Panc1 (cell line): ENCODE measurements around the gene ABCA7.

Experiments
- POLR2AphosphoS5 ChIP-seq: IDR thresholded peaks from 2 replicates; pipeline ENCODE4 v1.6.1; 2012; ENCODE audit warnings: mild to moderate bottlenecking, low read depth, low read length, moderate library complexity
- SIN3A ChIP-seq: IDR thresholded peaks from 2 replicates; pipeline ENCODE4 v1.6.1; 2012; ENCODE audit warnings: low read depth, mild to moderate bottlenecking, low read length, moderate library complexity, borderline replicate concordance; ENCODE audit not compliant: insufficient read depth
- TF ChIP-seq, protein P1 (sequence below): fragments of 450-650 bp; IDR thresholded peaks from 2 replicates; pipeline ENCODE4 v1.5.1; 2017; ENCODE audit warnings: mild to moderate bottlenecking
- TF ChIP-seq, protein P2 (sequence below), 2 experiments: IDR thresholded peaks; 2 replicates each; pipeline ENCODE4 v1.6.1; 2011 to 2012; ENCODE audit warnings: low read depth in 2 of 2, control low read depth in 1 of 2, low read length in 1 of 2, mild to moderate bottlenecking in 1 of 2, moderate library complexity in 1 of 2; ENCODE audit not compliant: insufficient read depth in 1 of 2

DNA sequence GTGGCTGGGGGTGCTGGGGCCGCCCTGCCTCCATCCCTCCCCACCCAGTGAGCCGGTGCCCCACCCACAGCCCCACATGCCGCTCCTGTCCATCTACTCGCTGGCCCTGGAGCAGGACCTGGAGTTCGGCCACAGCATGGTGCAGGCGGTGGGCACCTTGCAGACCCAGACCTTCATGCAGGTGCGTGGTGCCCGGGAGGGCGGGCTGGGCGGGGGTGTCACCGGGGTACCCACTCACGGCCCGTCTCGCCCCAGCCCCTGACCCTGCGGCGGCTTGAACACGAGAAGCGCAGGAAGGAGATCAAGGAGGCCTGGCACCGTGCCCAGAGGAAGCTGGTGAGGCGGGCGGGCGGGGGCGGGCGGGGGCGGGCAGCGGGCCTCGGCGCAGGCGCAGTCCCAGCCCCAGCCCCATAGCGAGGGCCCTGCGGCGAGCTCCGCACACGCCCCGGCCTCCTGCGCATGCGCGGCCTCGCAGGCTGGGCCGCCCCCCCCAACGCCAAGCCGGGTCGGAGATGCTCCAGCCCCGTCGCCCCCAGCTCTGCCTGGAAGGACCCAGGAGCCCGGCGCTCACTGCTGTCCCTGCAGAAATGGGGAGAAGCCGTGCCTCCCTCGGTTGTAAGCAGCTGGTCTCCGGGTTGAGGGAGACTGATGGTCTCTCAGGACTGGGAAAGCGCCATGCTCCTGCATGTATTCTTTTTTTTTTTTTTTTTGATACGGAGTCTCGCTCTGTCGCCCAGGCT lies 34.8 kb downstream of the ABCA7 start:
- TF ChIP-seq, protein P1, sequence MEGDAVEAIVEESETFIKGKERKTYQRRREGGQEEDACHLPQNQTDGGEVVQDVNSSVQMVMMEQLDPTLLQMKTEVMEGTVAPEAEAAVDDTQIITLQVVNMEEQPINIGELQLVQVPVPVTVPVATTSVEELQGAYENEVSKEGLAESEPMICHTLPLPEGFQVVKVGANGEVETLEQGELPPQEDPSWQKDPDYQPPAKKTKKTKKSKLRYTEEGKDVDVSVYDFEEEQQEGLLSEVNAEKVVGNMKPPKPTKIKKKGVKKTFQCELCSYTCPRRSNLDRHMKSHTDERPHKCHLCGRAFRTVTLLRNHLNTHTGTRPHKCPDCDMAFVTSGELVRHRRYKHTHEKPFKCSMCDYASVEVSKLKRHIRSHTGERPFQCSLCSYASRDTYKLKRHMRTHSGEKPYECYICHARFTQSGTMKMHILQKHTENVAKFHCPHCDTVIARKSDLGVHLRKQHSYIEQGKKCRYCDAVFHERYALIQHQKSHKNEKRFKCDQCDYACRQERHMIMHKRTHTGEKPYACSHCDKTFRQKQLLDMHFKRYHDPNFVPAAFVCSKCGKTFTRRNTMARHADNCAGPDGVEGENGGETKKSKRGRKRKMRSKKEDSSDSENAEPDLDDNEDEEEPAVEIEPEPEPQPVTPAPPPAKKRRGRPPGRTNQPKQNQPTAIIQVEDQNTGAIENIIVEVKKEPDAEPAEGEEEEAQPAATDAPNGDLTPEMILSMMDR = no peak
- TF ChIP-seq POLR2AphosphoS5 (peak; percentile 31; the same call in 1 of the 2 replicates), SIN3A (no peak)
- TF ChIP-seq, protein P2, sequence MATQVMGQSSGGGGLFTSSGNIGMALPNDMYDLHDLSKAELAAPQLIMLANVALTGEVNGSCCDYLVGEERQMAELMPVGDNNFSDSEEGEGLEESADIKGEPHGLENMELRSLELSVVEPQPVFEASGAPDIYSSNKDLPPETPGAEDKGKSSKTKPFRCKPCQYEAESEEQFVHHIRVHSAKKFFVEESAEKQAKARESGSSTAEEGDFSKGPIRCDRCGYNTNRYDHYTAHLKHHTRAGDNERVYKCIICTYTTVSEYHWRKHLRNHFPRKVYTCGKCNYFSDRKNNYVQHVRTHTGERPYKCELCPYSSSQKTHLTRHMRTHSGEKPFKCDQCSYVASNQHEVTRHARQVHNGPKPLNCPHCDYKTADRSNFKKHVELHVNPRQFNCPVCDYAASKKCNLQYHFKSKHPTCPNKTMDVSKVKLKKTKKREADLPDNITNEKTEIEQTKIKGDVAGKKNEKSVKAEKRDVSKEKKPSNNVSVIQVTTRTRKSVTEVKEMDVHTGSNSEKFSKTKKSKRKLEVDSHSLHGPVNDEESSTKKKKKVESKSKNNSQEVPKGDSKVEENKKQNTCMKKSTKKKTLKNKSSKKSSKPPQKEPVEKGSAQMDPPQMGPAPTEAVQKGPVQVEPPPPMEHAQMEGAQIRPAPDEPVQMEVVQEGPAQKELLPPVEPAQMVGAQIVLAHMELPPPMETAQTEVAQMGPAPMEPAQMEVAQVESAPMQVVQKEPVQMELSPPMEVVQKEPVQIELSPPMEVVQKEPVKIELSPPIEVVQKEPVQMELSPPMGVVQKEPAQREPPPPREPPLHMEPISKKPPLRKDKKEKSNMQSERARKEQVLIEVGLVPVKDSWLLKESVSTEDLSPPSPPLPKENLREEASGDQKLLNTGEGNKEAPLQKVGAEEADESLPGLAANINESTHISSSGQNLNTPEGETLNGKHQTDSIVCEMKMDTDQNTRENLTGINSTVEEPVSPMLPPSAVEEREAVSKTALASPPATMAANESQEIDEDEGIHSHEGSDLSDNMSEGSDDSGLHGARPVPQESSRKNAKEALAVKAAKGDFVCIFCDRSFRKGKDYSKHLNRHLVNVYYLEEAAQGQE (IDR thresholded peaks at IDR 0.05; ENCODE audit: insufficient read depth in 1 of 2, low read depth in 2 of 2, low read length in 1 of 2) = no peak
